Measurements from ENCODE around the gene TSPO2.

The TSPO2 gene

GRCh38 chr6:41051873-41052272, 9.6 kb downstream of the TSPO2 start:
- DNase-seq (ENCODE audit: low read depth), result no peak

- no peak for DNase-seq (ENCODE audit: low read depth)
These were observed 10.8 kb downstream of the TSPO2 start, which contains the start of gene APOBEC2 for GRCh38 chr6:41053041-41053440. TSS of gene APOBEC2 (plus strand) at chr6:41053202. CDS start at chr6:41053348, 146 bp downstream.

- no peak for DNase-seq (ENCODE audit: low read depth)
These were observed 12.2 kb downstream of the TSPO2 start for GRCh38 chr6:41054511-41054910.

GRCh38 chr6:41055149-41055548, 12.9 kb downstream of the TSPO2 start:
- DNase-seq (ENCODE audit: low read depth), result no peak

- DNase-seq (ENCODE audit: low read depth), result no peak
These were observed 14.7 kb downstream of the TSPO2 start for GRCh38 chr6:41056768-41057490.

GRCh38 chr6:41058783-41059181, 16.5 kb downstream of the TSPO2 start:
- DNase-seq (ENCODE audit: low read depth), result no peak

- no peak for DNase-seq (ENCODE audit: low read depth)
These were observed 17.3 kb downstream of the TSPO2 start for GRCh38 chr6:41059556-41059955.

- no peak for DNase-seq (ENCODE audit: low read depth)
These were observed 19.0 kb downstream of the TSPO2 start for GRCh38 chr6:41061196-41061726.

GRCh38 chr6:41062056-41062455, 19.8 kb downstream of the TSPO2 start:
- DNase-seq (ENCODE audit: low read depth), result no peak

GRCh38 chr6:41063884-41064285, 21.6 kb downstream of the TSPO2 start:
- DNase-seq (ENCODE audit: low read depth), result no peak

GRCh38 chr6:41064841-41065240, 22.6 kb downstream of the TSPO2 start:
- DNase-seq (ENCODE audit: low read depth), result no peak

- DNase-seq (ENCODE audit: low read depth), result no peak
These were observed 23.3 kb downstream of the TSPO2 start for GRCh38 chr6:41065550-41066026.

GRCh38 chr6:41066867-41067304, 24.6 kb downstream of the TSPO2 start:
- peak; percentile 51 for DNase-seq (ENCODE audit: low read depth)

- DNase-seq (ENCODE audit: low read depth), result no peak
These were observed 29.2 kb downstream of the TSPO2 start for GRCh38 chr6:41071501-41071922.

- peak; percentile 98 for DNase-seq (ENCODE audit: low read depth)
These were observed 29.9 kb downstream of the TSPO2 start, which contains the start of gene OARD1 for GRCh38 chr6:41071923-41072835. TSS of gene OARD1 (minus strand) at chr6:41072356. CDS start at chr6:41071634, 722 bp downstream.

GRCh38 chr6:41072836-41073202, 30.6 kb downstream of the TSPO2 start, which contains the start of gene NFYA:
TSS of gene NFYA (plus strand) at chr6:41072974. CDS start at chr6:41079090, 6,116 bp downstream.
- DNase-seq (ENCODE audit: low read depth), result peak; percentile 97

GRCh38 chr6:41073203-41073967, 31.1 kb downstream of the TSPO2 start:
- DNase-seq (ENCODE audit: low read depth), result no peak

GRCh38 chr6:41073968-41074691, 31.9 kb downstream of the TSPO2 start:
- DNase-seq (ENCODE audit: low read depth), result peak; percentile 50

GRCh38 chr6:41074692-41075436, 32.6 kb downstream of the TSPO2 start:
- DNase-seq (ENCODE audit: low read depth), result no peak
